Central memory CD8-positive, alpha-beta T cell (primary cell): ENCODE results near the gene GPR173.

Experiments used
- ATAC-seq: fragments of 150-1000 bp; cut with Tn5 transposase; replicated peaks from 2 replicates; pipeline ENCODE4 v1.10.0; 2022; ENCODE audit warnings: mild to moderate bottlenecking, moderate FRiP score, moderate number of reproducible peaks; ENCODE audit not compliant: poor library complexity, severe bottlenecking; ENCODE audit errors: extremely low read depth
- DNase-seq, 2 donors: peaks; one replicate each; pipeline ENCODE4 v3.0.0; 2021; ENCODE audit warnings: low spot score in 2 of 2
- H3K27ac Mint-ChIP-seq: one replicate; pipeline ENCODE4 v1.8.0; 2022; ENCODE audit warnings: low read depth, mild to moderate bottlenecking, moderate library complexity, mixed read lengths
- H3K27me3 Mint-ChIP-seq: one replicate; pipeline ENCODE4 v1.8.0; 2022; ENCODE audit warnings: mixed read lengths
- H3K36me3 Mint-ChIP-seq: one replicate; pipeline ENCODE4 v1.8.0; 2022; ENCODE audit warnings: mild to moderate bottlenecking, moderate library complexity, mixed read lengths; ENCODE audit not compliant: insufficient read depth
- H3K4me1 Mint-ChIP-seq: one replicate; pipeline ENCODE4 v1.8.0; 2022; ENCODE audit warnings: mixed read lengths
- H3K4me3 Mint-ChIP-seq: one replicate; pipeline ENCODE4 v1.8.0; 2022; ENCODE audit warnings: mild to moderate bottlenecking, moderate library complexity, mixed read lengths
- H3K9me3 Mint-ChIP-seq: one replicate; pipeline ENCODE4 v1.8.0; 2022; ENCODE audit warnings: mixed read lengths

GPR173 gene

DNA sequence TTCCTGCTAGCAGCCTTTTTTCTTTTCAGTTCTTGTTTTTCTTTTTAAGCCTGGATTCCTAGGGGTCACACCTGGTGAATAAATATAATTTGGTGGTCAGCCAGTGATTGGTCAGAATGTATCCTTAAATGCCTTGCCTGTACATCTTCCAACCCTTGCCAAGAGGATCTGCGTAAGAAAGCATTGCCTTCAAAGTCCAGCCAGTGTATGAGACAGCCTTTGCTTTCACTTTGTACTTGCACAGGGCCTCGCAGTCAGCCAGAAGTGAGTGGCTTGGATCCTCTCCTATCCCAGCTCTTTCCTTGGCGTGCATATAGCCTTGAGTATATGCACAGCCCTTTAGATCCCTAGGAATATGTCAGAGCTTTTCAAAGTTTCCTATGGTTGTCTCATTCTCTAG, 67.5 kb downstream of the GPR173 start:
- H3K27ac Mint-ChIP-seq: no peak overlapping the region
- peaks cover 6% of the 10 kb centered on the region for H3K36me3 Mint-ChIP-seq
- ATAC-seq: no peak
- H3K4me3 Mint-ChIP-seq: no peak overlapping the region
- no peaks in the 10 kb centered on the region for H3K9me3 Mint-ChIP-seq
- H3K4me1 Mint-ChIP-seq: peaks cover 12% of the 10 kb centered on the region
- no peak for DNase-seq
- H3K27me3 Mint-ChIP-seq: no peaks in the 10 kb centered on the region

DNA sequence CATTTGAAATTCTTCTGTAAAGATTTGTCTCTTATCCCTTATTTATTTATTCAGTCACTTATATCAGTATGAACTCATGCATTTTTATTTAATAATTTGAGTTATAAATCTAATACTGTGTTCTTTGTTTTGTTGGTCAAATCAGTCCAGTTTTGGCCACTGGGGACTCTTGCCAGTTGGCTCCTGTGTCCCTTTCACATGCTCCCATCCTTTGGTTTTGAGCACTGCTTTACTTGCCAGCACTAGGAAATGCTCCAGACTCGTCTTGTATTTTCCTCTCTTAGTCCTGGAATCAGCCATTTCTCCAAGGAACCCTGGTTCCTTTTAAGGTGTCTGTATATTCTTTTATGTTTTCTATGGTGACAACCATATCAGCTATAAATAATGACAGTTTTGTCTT, 73.4 kb downstream of the GPR173 start:
- Mint-ChIP-seq H3K36me3 (peaks cover 2% of the 10 kb centered on the region), H3K4me1 (peaks cover 28% of the 10 kb centered on the region), H3K27me3 (no peaks in the 10 kb centered on the region), H3K9me3 (peaks cover 4% of the 10 kb centered on the region), H3K27ac (no peak overlapping the region), H3K4me3 (no peak overlapping the region)
- DNase-seq (no peak), ATAC-seq (no peak)

DNA sequence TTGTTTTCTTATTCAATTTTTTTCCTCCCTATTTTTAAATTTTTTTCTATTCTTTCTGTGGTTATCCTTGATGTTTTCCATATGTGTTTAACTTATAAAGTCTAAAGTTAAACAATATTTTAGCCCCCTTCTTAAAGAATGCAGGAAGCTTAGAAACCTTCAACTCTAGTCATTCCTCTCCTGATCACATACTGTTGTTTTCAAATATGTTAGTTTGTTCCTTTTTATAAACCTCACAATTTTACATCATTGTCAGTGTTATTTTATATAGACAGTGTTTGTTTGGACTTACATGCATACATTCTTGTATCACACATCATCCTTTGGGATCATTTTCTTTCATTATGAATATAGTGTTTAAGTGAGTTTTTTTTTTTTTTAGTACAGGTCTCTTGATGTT, 76.9 kb downstream of the GPR173 start:
- H3K27me3 Mint-ChIP-seq: no peaks in the 10 kb centered on the region
- DNase-seq (no peak), ATAC-seq (no peak)
- H3K36me3 Mint-ChIP-seq: peaks cover 4% of the 10 kb centered on the region
- peaks cover 5% of the 10 kb centered on the region for H3K9me3 Mint-ChIP-seq
- no peak overlapping the region for H3K4me3 Mint-ChIP-seq
- peaks cover 30% of the 10 kb centered on the region for H3K4me1 Mint-ChIP-seq
- H3K27ac Mint-ChIP-seq: peak overlapping the region; percentile 85

- peaks cover 30% of the 10 kb centered on the region for H3K4me1 Mint-ChIP-seq
- peaks cover 5% of the 10 kb centered on the region for H3K9me3 Mint-ChIP-seq
- H3K4me3 Mint-ChIP-seq: no peak overlapping the region
- no peak for DNase-seq
- peaks cover 5% of the 10 kb centered on the region for H3K36me3 Mint-ChIP-seq
- no peaks in the 10 kb centered on the region for H3K27me3 Mint-ChIP-seq
- no peak for ATAC-seq
- no peak overlapping the region for H3K27ac Mint-ChIP-seq
These were observed 77.8 kb downstream of the GPR173 start for GRCh38 chrX:53126377-53126776.

DNA sequence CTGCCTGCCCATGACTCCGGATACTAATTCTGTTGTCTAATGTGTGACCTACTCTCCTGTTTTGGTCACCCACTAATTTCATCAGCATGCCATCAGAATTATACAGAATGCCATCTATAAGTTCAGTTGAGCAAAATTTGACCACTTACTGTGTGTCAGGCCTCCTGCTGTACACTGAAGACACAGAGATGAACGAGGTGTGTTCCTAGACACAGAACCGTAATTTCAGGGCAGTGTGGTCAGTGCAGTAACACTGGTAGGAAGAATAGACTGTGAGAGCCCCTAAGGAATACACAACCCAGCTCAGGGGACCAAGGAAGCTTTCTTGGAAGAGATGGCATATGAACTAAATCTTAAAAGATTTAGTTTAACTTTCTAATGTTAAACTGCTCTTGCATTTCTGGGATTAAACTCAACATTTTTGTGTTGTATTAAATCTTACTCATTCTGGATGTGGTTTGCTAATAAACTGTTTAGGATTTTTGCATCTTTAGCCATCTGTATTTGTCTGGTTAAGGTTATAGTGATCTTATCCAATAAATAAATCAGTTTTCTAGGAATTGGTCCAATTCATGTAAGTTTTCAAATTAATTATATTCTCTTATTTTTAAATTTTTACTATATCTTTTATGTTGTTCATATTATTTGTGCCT, 79.6 kb downstream of the GPR173 start:
- H3K27ac Mint-ChIP-seq: no peak overlapping the region
- DNase-seq: no peak
- H3K36me3 Mint-ChIP-seq: peaks cover 8% of the 10 kb centered on the region
- no peak for ATAC-seq
- peaks cover 30% of the 10 kb centered on the region for H3K4me1 Mint-ChIP-seq
- no peaks in the 10 kb centered on the region for H3K27me3 Mint-ChIP-seq
- H3K4me3 Mint-ChIP-seq: no peak overlapping the region
- H3K9me3 Mint-ChIP-seq: peaks cover 5% of the 10 kb centered on the region
